Measurements from ENCODE around the gene TMEM145.

DNA sequence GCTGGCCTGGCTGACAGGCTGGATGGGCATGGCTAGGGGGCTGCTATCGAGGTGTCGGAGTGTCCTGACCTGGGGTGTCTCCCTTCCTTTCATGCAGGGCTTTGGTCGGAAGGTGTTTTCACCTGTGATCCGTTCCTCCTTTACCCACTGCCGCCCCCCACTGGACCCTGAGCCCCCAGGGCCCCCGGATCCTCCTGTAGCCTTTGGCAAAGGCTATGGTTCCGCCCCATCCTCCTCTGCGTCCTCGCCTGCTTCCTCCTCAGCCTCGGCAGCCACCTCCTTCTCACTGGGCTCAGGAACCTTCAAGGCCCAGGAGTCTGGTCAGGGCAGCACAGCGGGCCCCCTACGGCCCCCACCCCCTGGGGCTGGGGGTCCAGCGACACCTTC, 23.0 kb upstream of the TMEM145 start:
- TF ChIP-seq, protein P1, sequence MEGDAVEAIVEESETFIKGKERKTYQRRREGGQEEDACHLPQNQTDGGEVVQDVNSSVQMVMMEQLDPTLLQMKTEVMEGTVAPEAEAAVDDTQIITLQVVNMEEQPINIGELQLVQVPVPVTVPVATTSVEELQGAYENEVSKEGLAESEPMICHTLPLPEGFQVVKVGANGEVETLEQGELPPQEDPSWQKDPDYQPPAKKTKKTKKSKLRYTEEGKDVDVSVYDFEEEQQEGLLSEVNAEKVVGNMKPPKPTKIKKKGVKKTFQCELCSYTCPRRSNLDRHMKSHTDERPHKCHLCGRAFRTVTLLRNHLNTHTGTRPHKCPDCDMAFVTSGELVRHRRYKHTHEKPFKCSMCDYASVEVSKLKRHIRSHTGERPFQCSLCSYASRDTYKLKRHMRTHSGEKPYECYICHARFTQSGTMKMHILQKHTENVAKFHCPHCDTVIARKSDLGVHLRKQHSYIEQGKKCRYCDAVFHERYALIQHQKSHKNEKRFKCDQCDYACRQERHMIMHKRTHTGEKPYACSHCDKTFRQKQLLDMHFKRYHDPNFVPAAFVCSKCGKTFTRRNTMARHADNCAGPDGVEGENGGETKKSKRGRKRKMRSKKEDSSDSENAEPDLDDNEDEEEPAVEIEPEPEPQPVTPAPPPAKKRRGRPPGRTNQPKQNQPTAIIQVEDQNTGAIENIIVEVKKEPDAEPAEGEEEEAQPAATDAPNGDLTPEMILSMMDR (IDR thresholded peaks at IDR 0.05; ENCODE audit: low read depth, low read length), result no peak
- TF ChIP-seq EZH2phosphoT487 (IDR thresholded peaks at IDR 0.05; ENCODE audit: low read depth), result no peak

Data from OCI-LY3 (cell line).